Activated CD4-positive, alpha-beta memory T cell treated with anti-CD3 and anti-CD28 coated beads, Interleukin-2, amount 10 ng/mL, durations not matched to agents 7 days and 5 days (primary cell): ENCODE measurements around the gene CIPC. TPM values are rescaled to one million over a fixed set of nuclear protein-coding genes. Genes with fewer than 3 reads are reported as not detected.

Experiments used
- CTCF ChIA-PET: fragments of 350-600 bp; sonication (Branson Sonifier 250); formaldehyde crosslinking; loops from one replicate; lab custom pipeline; 2021; ENCODE audit warnings: antibody characterized with exemption, inconsistent platforms; lab: Charles Lee
- POLR2A ChIA-PET: fragments of 350-600 bp; sonication (Branson Sonifier 250); formaldehyde crosslinking; loops from one replicate; lab custom pipeline; 2021; ENCODE audit warnings: antibody characterized with exemption; lab: Charles Lee
- DNase-seq: peaks from one replicate; pipeline ENCODE4 v3.0.0-alpha.2; 2020
- H3K27ac Mint-ChIP-seq: one replicate; pipeline ENCODE4 v1.8.0; 2021; ENCODE audit warnings: mild to moderate bottlenecking, mixed read lengths
- H3K27me3 Mint-ChIP-seq: one replicate; pipeline ENCODE4 v1.8.0; 2021; ENCODE audit warnings: mixed read lengths
- H3K36me3 Mint-ChIP-seq: one replicate; pipeline ENCODE4 v1.8.0; 2021; ENCODE audit warnings: low read depth, mixed read lengths
- H3K4me1 Mint-ChIP-seq: one replicate; pipeline ENCODE4 v1.8.0; 2021; ENCODE audit warnings: mixed read lengths
- H3K4me3 Mint-ChIP-seq: one replicate; pipeline ENCODE4 v1.8.0; 2021; ENCODE audit warnings: mild to moderate bottlenecking, mixed read lengths
- H3K9me3 Mint-ChIP-seq: one replicate; pipeline ENCODE4 v1.8.0; 2021; ENCODE audit warnings: mixed read lengths
- total RNA-seq, 2 experiments: library from RNA; stranded (reverse); gene quantifications; one replicate each; pipeline ENCODE4 v1.2.3, GENCODE V29; 2021

The CIPC gene
- total RNA-seq, 2 experiments from 2014 or later, result 9.6 to 12.8 TPM

DNA sequence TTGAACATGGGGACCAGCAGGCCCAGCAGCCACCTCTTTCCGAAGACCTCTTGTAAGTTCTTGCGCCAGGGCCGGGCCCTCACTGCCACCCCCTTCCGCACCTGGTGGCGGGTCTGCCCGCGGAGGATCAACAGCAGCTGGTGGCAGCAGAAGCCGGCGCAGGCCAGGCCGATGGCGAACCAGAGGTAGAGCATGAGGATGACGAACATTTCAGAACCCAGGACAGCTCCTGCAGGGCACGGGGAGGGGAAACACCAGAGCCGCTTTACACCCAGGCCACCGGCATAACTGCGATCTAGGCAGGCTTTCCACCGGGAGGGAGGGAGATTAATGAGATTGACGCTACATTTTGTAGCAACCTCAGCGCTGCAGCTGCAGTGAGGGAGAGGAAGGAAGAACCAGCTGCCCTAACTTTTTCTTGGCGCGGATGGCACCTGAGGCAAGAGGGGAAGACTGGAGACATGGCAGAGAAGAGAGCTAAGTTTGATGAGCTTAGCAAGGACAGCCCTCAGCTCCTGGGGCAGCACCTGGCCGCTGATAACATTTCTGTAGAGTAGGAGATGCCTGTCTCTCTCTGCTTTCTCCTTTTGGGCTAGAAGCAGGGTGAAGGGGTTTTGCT is 35.8 kb downstream of the CIPC start:
- no peaks in the 10 kb centered on the region for H3K9me3 Mint-ChIP-seq
- no peaks in the 10 kb centered on the region for H3K4me1 Mint-ChIP-seq
- no peak overlapping the region for H3K27ac Mint-ChIP-seq

DNA sequence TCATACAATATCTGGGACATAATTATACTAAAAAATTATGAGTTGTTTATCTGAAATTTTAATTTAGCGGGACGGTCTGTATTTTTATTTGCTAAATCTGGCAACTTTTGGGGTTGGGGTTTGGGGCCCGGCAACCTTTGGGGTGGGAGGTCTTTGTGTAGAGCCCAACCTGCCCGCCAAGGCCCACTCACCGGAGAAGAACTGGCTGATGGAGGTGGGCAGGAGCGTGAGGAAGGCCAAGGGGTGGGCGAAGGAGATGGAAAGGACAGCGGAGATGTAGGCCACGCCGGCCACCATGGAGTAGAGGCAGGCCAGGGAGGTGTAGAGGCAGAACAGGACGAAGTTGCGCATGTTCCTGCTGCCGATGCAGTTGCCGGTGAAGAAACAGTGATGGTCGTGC is 41.0 kb downstream of the CIPC start:
- H3K9me3 Mint-ChIP-seq, result no peaks in the 10 kb centered on the region
- no peaks in the 10 kb centered on the region for H3K36me3 Mint-ChIP-seq
- ChIA-PET POLR2A (no interaction called here), CTCF (interaction anchor here (1.3 kb wide), 1 partner anchor 177 kb away, joined by 6 read pairs; no protein-coding TSS in a partner anchor)
- H3K27ac Mint-ChIP-seq, result no peak overlapping the region
- DNase-seq, result no peak
- H3K4me1 Mint-ChIP-seq, result peaks cover 11% of the 10 kb centered on the region
- H3K4me3 Mint-ChIP-seq, result no peak overlapping the region
- H3K27me3 Mint-ChIP-seq, result peaks cover 64% of the 10 kb centered on the region

More for the DNA sequence above, 35.8 kb downstream of the CIPC start:
- Mint-ChIP-seq H3K4me3 (no peak overlapping the region), H3K27me3 (peaks cover 54% of the 10 kb centered on the region), H3K36me3 (no peaks in the 10 kb centered on the region)
- POLR2A ChIA-PET, result no interaction called here
- CTCF ChIA-PET, result interaction anchor here (0.9 to 1.8 kb wide), 5 partner anchors 8 to 80 kb away, joined by 3 to 5 read pairs (median 4); no protein-coding TSS in a partner anchor
- DNase-seq, result peak; percentile 70

DNA sequence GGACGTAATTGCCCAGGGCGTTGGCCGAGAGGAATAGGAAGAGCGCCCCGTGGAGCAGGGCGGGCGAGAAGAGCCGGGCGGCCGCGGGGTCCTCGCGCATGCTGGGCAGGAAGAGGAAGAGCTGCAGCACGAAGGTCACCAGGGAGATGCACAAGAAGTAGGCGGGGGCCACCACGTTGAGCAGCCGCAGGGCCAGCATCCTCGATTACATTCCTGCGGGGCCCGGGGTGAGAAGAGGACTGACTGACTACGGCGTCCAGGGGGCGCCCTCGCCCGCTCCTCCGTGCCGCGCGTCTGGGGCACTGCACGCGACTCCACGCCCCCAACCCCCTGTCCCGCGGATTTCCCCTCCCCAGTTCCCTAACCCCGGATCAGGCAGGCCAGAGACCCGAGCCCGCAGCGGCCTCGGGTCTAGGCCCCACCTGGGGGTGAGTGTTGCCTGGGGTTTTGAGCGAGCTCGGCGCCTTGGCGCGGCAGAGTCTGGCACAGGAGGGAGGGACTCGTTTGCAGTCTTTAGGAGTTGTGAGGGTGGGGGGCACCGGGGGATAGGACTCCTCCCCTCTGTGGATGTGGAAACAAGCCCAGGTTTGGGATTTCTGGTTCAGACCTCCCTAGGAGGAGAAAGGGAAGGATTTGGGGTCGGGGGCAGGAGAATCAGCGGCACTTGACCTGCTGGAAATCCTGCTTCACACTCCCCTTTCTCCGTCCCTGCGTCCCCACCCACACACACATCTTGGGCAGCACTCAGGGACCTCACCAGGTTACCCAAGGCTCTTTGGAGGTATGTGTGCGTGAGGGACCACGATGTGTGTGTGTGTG is 41.7 kb downstream of the CIPC start:
- peak overlapping the region; percentile 15 for H3K4me3 Mint-ChIP-seq
- H3K27ac Mint-ChIP-seq, result no peak overlapping the region
- CTCF ChIA-PET, result interaction anchor here (0.7 to 2.9 kb wide), 5 partner anchors 10 to 177 kb away, joined by 3 to 9 read pairs (median 4); no protein-coding TSS in a partner anchor

DNA sequence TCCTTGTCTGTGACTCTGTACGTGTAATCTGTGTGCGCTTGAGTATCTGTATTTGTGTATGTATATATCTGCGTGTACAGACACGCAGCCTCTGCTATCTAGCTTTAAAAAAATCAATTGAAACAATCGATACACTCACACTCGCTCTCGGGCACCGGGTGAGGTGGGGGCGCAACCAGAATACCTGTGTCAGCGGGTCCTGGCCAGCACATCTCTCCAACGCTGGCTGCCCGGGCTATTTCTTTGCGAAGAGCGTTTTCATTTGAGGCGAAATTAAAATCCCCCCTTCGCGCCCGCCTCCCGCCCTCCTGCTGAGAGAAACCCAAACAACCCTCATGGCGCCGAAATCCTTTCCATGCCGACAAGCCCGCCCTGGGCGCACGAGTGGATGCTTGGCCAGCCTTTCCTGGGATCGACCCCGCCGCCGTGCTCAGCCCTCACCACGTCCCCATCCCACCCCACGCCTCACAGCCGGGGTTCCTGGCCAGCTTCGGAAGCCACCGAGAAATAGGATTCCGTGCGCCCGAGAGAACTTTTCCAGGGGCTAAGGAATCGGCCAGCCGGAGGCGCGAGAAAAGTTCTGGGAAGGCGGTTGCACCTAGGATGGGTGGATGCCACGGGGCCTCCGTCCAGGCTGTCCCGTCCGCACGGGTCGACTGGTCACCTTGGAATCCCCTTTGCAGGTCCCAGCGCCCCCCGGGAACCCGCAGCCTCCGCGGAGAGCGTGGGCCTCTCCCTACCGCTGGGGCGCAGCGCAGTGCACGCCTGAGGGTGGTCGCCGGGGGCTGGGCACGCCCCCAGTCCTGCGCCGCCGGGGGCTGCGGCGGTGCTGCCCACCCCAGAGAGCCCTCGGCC is 42.5 kb downstream of the CIPC start:
- Mint-ChIP-seq H3K27ac (no peak overlapping the region), H3K4me3 (peak overlapping the region; percentile 15), H3K4me1 (peaks cover 11% of the 10 kb centered on the region), H3K27me3 (peaks cover 67% of the 10 kb centered on the region), H3K9me3 (no peaks in the 10 kb centered on the region), H3K36me3 (no peaks in the 10 kb centered on the region)
- ChIA-PET POLR2A (interaction anchor here (2.0 kb wide), 1 partner anchor 17 kb away, joined by 4 read pairs; no protein-coding TSS in a partner anchor), CTCF (interaction anchor here (0.9 to 3.1 kb wide), 6 partner anchors 9 to 176 kb away, joined by 3 to 9 read pairs (median 5); no protein-coding TSS in a partner anchor)
- no peak for DNase-seq

More for the DNA sequence above, 41.7 kb downstream of the CIPC start:
- POLR2A ChIA-PET, result interaction anchor here (2.0 kb wide), 1 partner anchor 16 kb away, joined by 4 read pairs; no protein-coding TSS in a partner anchor
- DNase-seq, result peak; percentile 54
- peaks cover 11% of the 10 kb centered on the region for H3K4me1 Mint-ChIP-seq
- no peaks in the 10 kb centered on the region for H3K9me3 Mint-ChIP-seq
- H3K36me3 Mint-ChIP-seq, result no peaks in the 10 kb centered on the region
- peaks cover 63% of the 10 kb centered on the region for H3K27me3 Mint-ChIP-seq

DNA sequence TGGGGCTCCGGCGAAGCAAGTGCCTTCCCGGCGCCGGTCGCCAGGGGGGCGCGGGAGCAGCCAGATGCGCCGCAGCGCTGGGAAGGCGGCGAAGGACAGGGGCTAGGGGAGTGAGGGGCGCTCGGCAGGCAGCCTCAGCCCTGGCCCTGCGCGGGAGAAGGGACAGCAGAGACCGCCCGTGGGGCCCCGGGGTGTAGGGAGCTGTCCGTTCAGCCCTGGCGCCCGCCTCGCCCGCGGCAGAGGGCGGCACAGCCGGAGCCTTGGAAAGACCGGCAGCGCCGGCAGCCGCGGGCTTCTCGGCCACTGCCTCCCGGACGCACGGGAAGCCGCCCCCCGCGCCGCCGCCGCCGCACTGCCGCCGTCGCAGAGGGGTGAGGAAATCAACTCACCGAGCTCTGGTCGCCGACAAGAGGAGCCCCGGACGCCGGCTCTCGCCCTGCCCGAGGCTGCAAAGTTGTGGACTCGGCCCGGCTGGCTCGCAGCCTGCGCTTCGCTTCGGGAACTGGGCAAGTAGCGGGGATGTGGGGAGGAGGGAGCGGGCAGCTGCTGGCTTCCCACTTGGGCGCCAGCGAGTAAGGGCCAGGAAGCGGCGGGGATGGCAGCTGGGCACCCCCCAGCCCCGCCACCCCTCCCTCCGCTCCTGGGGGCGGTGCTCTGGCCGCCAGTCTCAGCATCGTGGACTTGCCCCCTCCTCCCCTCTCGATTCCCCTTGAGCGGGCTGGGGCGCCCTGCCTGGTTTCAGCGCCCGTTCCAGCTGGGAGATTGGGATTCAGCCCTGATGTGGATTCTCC is 43.4 kb downstream of the CIPC start, which contains the start of gene ZDHHC22:
Gene ZDHHC22, minus strand, starts transcription at position 578 of the 791 bp plus-strand sequence. CDS start 2,053 bp downstream, outside the sequence.
- Mint-ChIP-seq H3K4me3 (no peak within 1 kb of the TSS), H3K36me3 (no peaks in the 10 kb centered on the region), H3K9me3 (no peaks in the 10 kb centered on the region), H3K27ac (no peak within 1 kb of the TSS), H3K4me1 (peaks cover 11% of the 10 kb centered on the region), H3K27me3 (peaks cover 75% of the 10 kb centered on the region)
- no peak for DNase-seq
- CTCF ChIA-PET, result interaction anchor here (0.9 to 3.1 kb wide), 3 partner anchors 9 to 71 kb away, joined by 4 to 9 read pairs (median 9); no protein-coding TSS in a partner anchor
- POLR2A ChIA-PET, result interaction anchor here (2.0 kb wide), 1 partner anchor 18 kb away, joined by 4 read pairs; no protein-coding TSS in a partner anchor

DNA sequence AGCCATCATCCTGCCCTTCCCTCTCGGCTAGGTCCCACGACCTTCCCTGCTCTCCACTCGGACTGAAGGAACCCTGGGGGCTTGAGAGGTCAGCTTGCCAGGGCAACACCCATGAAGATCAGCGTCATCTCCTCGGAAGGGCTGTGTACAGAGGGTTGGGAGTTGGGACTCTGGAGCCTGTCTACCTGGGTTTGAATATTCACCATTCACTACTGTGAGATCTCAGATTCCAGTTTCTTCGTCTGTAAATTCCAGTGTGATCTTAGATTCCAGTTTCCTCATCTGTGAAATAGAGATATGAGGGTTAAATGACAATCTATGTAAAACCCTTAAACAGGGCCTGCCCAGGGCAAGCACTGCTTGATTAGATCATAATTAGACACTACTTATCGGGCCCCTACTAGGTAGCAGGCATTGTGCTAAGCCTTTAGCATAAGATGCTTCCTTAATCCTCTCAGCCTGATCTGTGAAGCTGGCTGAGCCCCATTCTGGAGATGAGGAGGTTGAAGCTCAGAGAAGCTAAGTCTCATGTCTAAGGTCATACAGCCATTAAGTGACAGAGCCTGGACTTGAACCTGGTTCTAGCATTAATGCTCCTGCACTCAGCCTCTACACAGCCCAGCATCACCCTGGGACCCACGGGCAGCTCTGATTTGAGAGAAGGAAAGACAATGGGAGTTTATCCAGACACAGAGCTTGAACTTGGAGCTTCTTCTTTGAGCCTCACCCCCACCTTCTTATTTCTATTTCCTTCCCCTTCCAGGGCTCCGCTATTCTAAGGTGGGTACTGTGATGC is 44.1 kb downstream of the CIPC start:
- no peak for DNase-seq
- H3K4me3 Mint-ChIP-seq, result no peak overlapping the region
- no peaks in the 10 kb centered on the region for H3K9me3 Mint-ChIP-seq
- H3K27me3 Mint-ChIP-seq, result peaks cover 79% of the 10 kb centered on the region
- no peaks in the 10 kb centered on the region for H3K36me3 Mint-ChIP-seq
- ChIA-PET POLR2A (interaction anchor here (1.5 kb wide), 1 partner anchor 18 kb away, joined by 3 read pairs; no protein-coding TSS in a partner anchor), CTCF (interaction anchor here (0.9 to 3.1 kb wide), 6 partner anchors 8 to 70 kb away, joined by 3 to 9 read pairs (median 4); no protein-coding TSS in a partner anchor)
- H3K4me1 Mint-ChIP-seq, result peaks cover 11% of the 10 kb centered on the region
- H3K27ac Mint-ChIP-seq, result no peak overlapping the region

DNA sequence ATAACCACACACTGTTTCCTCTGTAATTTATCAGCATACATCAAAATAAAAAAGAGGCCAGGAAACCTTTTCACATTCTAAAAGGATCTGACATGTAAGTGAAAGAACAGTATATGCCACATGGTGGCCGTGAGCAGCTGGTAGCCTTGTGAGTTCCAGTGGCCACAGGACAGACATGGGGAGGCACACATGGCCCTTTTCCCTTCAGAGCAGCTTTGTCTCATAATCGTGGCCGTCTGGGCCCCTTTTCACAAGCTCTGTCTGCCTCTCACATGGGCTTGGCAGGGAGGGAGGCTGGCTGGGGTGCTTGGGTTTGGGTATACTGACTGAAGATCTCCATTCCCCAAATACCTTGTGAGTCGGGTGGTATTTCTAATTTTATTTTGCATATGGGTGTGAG is 45.0 kb downstream of the CIPC start:
- Mint-ChIP-seq H3K4me3 (no peak overlapping the region), H3K4me1 (peaks cover 11% of the 10 kb centered on the region), H3K36me3 (no peaks in the 10 kb centered on the region), H3K9me3 (no peaks in the 10 kb centered on the region), H3K27me3 (peaks cover 76% of the 10 kb centered on the region), H3K27ac (no peak overlapping the region)
- ChIA-PET CTCF (interaction anchor here (1.0 to 3.1 kb wide), 5 partner anchors 8 to 173 kb away, joined by 3 to 9 read pairs (median 3); no protein-coding TSS in a partner anchor), POLR2A (interaction anchor here (1.5 kb wide), 1 partner anchor 19 kb away, joined by 3 read pairs; no protein-coding TSS in a partner anchor)
- DNase-seq, result no peak

DNA sequence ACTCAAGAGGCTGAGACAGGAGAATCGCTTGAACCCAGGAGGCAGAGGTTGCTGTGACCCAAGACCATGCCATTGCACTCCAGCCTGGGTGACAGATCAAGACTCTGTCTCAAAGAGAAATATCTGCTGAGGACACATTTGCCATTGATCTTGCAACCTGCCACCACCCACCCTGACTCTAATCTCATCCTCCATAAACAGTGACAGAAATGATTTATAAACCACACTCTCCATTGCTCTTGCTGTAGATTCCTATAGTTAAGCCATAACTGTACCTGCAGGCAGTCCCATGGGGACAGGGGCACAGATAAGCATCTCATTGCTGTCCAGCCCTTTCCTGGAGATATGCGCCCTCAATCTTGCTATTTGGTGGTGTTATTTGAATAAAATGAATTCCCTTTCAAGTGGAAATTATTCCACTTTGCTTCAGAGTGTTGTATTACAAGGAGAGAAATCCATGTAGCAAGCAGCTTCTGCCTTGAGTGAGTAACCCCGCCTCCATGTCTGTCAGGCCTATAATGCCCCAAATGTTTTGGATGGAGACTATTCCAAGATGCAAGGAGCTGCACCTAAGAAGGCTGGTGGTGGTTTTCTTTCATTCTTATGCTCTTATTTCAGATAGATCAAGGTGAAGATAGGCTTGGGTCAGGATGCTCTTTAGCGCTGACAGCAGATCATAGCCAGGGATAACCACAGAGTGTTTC is 46.5 kb downstream of the CIPC start:
- POLR2A ChIA-PET, result no interaction called here
- no peaks in the 10 kb centered on the region for H3K9me3 Mint-ChIP-seq
- no peaks in the 10 kb centered on the region for H3K36me3 Mint-ChIP-seq
- H3K4me1 Mint-ChIP-seq, result peaks cover 8% of the 10 kb centered on the region
- no peak overlapping the region for H3K27ac Mint-ChIP-seq
- H3K27me3 Mint-ChIP-seq, result peaks cover 69% of the 10 kb centered on the region
- no peak overlapping the region for H3K4me3 Mint-ChIP-seq
- CTCF ChIA-PET, result interaction anchor here (1.0 to 1.5 kb wide), 2 partner anchors 10 to 171 kb away, joined by 3 read pairs; no protein-coding TSS in a partner anchor
- DNase-seq, result no peak

DNA sequence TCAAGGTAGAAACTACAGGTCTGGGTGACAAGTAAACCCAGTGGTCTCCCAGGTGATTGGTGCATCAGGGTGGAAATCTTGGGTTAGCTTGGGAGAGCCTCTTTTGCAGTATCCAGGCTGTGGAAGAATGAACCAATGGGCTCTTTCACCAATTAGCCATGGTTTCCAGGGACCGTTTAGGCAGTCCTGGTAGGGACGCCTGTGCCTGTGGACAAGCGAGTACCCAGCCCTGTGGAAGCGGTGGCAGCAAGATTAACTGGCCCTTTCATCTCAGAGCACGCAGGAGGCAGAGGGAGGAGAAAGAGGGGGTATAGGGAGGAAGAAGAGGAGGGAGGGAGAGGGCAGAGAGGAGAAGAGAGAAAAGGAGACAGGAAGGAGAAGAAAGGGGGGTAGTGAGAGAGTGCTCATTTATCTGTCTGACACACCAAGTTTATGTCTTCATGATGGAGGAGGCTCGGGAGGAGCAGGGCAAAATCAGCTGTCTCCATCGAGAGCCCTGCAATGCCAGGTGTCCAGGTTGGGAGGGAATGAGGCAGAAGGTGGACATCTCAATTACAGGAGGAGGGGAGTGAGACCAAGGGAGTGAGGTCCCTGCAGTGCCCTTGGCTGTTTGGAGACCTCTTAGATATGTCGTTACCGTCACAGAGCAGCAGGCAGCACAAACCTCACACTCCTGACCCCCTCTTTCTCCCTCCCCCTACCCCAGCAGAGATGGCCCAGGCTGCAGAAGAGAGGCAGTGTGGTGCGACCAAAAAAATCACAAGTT is 48.1 kb downstream of the CIPC start:
- no peak overlapping the region for H3K4me3 Mint-ChIP-seq
- H3K4me1 Mint-ChIP-seq, result peaks cover 3% of the 10 kb centered on the region
- no peak overlapping the region for H3K27ac Mint-ChIP-seq
- ChIA-PET POLR2A (no interaction called here), CTCF (interaction anchor here (1.4 kb wide), 1 partner anchor 77 kb away, joined by 3 read pairs; no protein-coding TSS in a partner anchor)
- H3K36me3 Mint-ChIP-seq, result no peaks in the 10 kb centered on the region
- no peaks in the 10 kb centered on the region for H3K9me3 Mint-ChIP-seq
- DNase-seq, result no peak
- peaks cover 58% of the 10 kb centered on the region for H3K27me3 Mint-ChIP-seq
